Mammary epithelial cell (primary cell): ENCODE measurements around the gene DRC1.

Experiments used
- EZH2 ChIP-seq: IDR thresholded peaks from 2 replicates; pipeline ENCODE4 v1.6.1; 2012; ENCODE audit warnings: low read length, inconsistent platforms, borderline replicate concordance
- TF ChIP-seq, protein P1 (sequence below), 2 donors: IDR thresholded peaks in 1 of 2; conservative IDR thresholded peaks in 1 of 2; 2 replicates each; pipeline ENCODE4 v1.5.1; 2011 to 2012; ENCODE audit warnings: inconsistent platforms in 2 of 2, low read length in 2 of 2, mild to moderate bottlenecking in 2 of 2, control low read depth in 1 of 2, low read depth in 1 of 2; ENCODE audit not compliant: insufficient read depth in 1 of 2; ENCODE audit errors: extremely low read depth in 1 of 2

DNA sequence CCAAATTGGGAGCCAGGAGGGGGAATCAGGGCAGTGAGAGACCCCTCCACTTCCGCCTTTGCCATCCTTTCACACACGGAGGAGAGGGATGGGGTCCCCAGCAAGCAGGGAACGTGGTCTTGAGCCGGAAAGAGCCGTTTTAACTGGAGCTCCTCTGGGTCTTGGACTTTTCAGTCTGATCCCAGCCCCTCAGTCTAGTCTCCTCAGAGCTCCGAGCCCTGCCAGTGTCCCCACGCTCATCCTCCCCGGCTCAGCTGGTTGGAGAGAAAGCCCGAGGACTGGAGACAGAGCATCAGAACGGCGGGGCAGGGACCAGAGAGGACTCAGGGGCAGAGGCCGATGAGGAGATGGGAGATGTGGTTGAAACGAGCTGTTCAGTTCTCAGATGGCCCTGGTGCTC is 102.3 kb downstream of the DRC1 start:
- TF ChIP-seq, protein P1, sequence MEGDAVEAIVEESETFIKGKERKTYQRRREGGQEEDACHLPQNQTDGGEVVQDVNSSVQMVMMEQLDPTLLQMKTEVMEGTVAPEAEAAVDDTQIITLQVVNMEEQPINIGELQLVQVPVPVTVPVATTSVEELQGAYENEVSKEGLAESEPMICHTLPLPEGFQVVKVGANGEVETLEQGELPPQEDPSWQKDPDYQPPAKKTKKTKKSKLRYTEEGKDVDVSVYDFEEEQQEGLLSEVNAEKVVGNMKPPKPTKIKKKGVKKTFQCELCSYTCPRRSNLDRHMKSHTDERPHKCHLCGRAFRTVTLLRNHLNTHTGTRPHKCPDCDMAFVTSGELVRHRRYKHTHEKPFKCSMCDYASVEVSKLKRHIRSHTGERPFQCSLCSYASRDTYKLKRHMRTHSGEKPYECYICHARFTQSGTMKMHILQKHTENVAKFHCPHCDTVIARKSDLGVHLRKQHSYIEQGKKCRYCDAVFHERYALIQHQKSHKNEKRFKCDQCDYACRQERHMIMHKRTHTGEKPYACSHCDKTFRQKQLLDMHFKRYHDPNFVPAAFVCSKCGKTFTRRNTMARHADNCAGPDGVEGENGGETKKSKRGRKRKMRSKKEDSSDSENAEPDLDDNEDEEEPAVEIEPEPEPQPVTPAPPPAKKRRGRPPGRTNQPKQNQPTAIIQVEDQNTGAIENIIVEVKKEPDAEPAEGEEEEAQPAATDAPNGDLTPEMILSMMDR (conservative IDR thresholded peaks at IDR 0.05 in 1 of 2, IDR thresholded peaks at IDR 0.05 in 1 of 2; ENCODE audit: extremely low read depth in 1 of 2, insufficient read depth in 1 of 2, low read depth in 1 of 2, low read length in 2 of 2), result no peak
- TF ChIP-seq EZH2, result no peak
